GM23338 (cell line): Measurements from ENCODE around the gene NNAT. TPM values are rescaled to one million over a fixed set of nuclear protein-coding genes. Genes with fewer than 3 reads are reported as not detected.

ENCODE experiments used
- ATAC-seq: fragments of 200-7000 bp; cut with Tn5 transposase; 3 replicates; pipeline ENCODE4 v1.9.1; 2020
- DNase-seq: peaks from one replicate; pipeline ENCODE4 v3.0.0-alpha.2; 2015; ENCODE audit warnings: low spot score
- H2AFZ ChIP-seq: fragments of 200-600 bp; sonication (generic); 2 replicates; pipeline ENCODE4 v1.8.0; 2016; ENCODE audit warnings: antibody characterized with exemption, mild to moderate bottlenecking, moderate library complexity
- H3F3A ChIP-seq: fragments of 200-600 bp; sonication (generic); replicated peaks from 2 replicates; pipeline ENCODE4 v1.8.0; 2017; ENCODE audit warnings: antibody characterized with exemption, mixed run types, low read depth
- H3K27ac ChIP-seq: fragments of 200-600 bp; sonication (generic); 2 replicates; pipeline ENCODE4 v1.6.1; 2016; ENCODE audit warnings: low read depth
- H3K27me3 ChIP-seq: fragments of 200-600 bp; sonication (generic); 2 replicates; pipeline ENCODE4 v1.8.0; 2016; ENCODE audit warnings: mild to moderate bottlenecking, mixed run types, moderate library complexity; ENCODE audit not compliant: insufficient read depth
- H3K36me3 ChIP-seq: fragments of 200-600 bp; sonication (generic); 2 replicates; pipeline ENCODE4 v1.8.0; 2016; ENCODE audit warnings: mild to moderate bottlenecking; ENCODE audit not compliant: insufficient read depth
- H3K4me1 ChIP-seq: fragments of 200-600 bp; sonication (generic); 2 replicates; pipeline ENCODE4 v1.8.0; 2016; ENCODE audit warnings: mild to moderate bottlenecking, moderate library complexity; ENCODE audit not compliant: insufficient read depth
- H3K4me2 ChIP-seq: fragments of 200-600 bp; sonication (generic); 2 replicates; pipeline ENCODE4 v1.7.1; 2017; ENCODE audit warnings: mixed run types
- H3K4me3 ChIP-seq: fragments of 200-600 bp; sonication (generic); 2 replicates; pipeline ENCODE4 v1.6.1; 2016; ENCODE audit warnings: mixed run types
- H3K79me2 ChIP-seq: fragments of 200-600 bp; sonication (generic); replicated peaks from 2 replicates; pipeline ENCODE4 v1.8.0; 2017; ENCODE audit warnings: mild to moderate bottlenecking; ENCODE audit not compliant: insufficient read depth
- H3K9me2 ChIP-seq: fragments of 200-600 bp; sonication (generic); 2 replicates; pipeline ENCODE4 v1.8.0; 2017; ENCODE audit not compliant: insufficient read depth
- H4K20me1 ChIP-seq: fragments of 200-600 bp; sonication (generic); replicated peaks from 2 replicates; pipeline ENCODE4 v1.8.0; 2017; ENCODE audit warnings: mild to moderate bottlenecking; ENCODE audit not compliant: insufficient read depth
- H3K27ac Mint-ChIP-seq: 2 replicates; pipeline ENCODE4 v1.8.0; 2020; ENCODE audit warnings: inconsistent platforms, mild to moderate bottlenecking, moderate library complexity, mixed read lengths
- H3K27me3 Mint-ChIP-seq: 3 replicates; pipeline ENCODE4 v1.8.0; 2022; ENCODE audit warnings: low read depth, mild to moderate bottlenecking, moderate library complexity, mixed read lengths, inconsistent platforms; ENCODE audit not compliant: insufficient read depth, poor library complexity
- H3K36me3 Mint-ChIP-seq: 3 replicates; pipeline ENCODE4 v1.8.0; 2021; ENCODE audit warnings: low read depth, mild to moderate bottlenecking, inconsistent platforms, moderate library complexity, mixed read lengths
- H3K4me1 Mint-ChIP-seq: 3 replicates; pipeline ENCODE4 v1.8.0; 2020; ENCODE audit warnings: mild to moderate bottlenecking, inconsistent platforms, mixed read lengths
- H3K4me3 Mint-ChIP-seq: 3 replicates; pipeline ENCODE4 v1.8.0; 2021; ENCODE audit warnings: moderate library complexity, mild to moderate bottlenecking, inconsistent platforms, mixed read lengths
- H3K9me3 Mint-ChIP-seq: 3 replicates; pipeline ENCODE4 v1.8.0; 2020; ENCODE audit warnings: moderate library complexity, mild to moderate bottlenecking, inconsistent platforms, mixed read lengths
- CREB1 ChIP-seq: fragments of 250-450 bp; sonication (Bioruptor Pico); IDR thresholded peaks from 2 replicates; pipeline ENCODE4 v1.5.0; 2020; ENCODE audit warnings: low read depth, mild to moderate bottlenecking, moderate library complexity
- EZH2 ChIP-seq: fragments of 200-600 bp; sonication (generic); IDR thresholded peaks from one replicate; pipeline ENCODE4 v1.8.0; 2017; ENCODE audit warnings: antibody characterized with exemption, mild to moderate bottlenecking, low read depth; ENCODE audit not compliant: unreplicated experiment
- EZH2phosphoT487 ChIP-seq: fragments of 200-600 bp; sonication (generic); IDR thresholded peaks from one replicate; pipeline ENCODE4 v1.8.1; 2018; ENCODE audit warnings: antibody characterized with exemption; ENCODE audit not compliant: unreplicated experiment
- JUNB ChIP-seq: IDR thresholded peaks from one replicate; pipeline ENCODE4 v1.6.1; 2016; ENCODE audit warnings: antibody characterized with exemption; ENCODE audit not compliant: unreplicated experiment
- NANOG ChIP-seq: IDR thresholded peaks from 2 replicates; pipeline ENCODE4 v1.6.1; 2016; ENCODE audit warnings: antibody characterized with exemption, borderline replicate concordance
- POLR2AphosphoS5 ChIP-seq: IDR thresholded peaks from 2 replicates; pipeline ENCODE4 v1.6.1; 2016; ENCODE audit warnings: antibody characterized with exemption, low read depth
- STAT1 ChIP-seq: IDR thresholded peaks from one replicate; pipeline ENCODE4 v1.6.1; 2016; ENCODE audit warnings: antibody characterized with exemption; ENCODE audit not compliant: unreplicated experiment
- ZNF114 ChIP-seq: fragments of 250-450 bp; sonication (Bioruptor Pico); IDR thresholded peaks from 2 replicates; pipeline ENCODE4 v1.5.0; 2020; ENCODE audit warnings: mild to moderate bottlenecking, moderate library complexity
- ZNF331 ChIP-seq: fragments of 250-450 bp; sonication (Bioruptor Pico); IDR thresholded peaks from 2 replicates; pipeline ENCODE4 v1.5.0; 2020; ENCODE audit warnings: low read depth, mild to moderate bottlenecking, moderate library complexity
- polyA plus RNA-seq: library from polyadenylated mRNA; unstranded; fragments of >200 nt; fragmentation: Nextera tagmentation; extraction: Ambion mirVana; gene quantifications from 2 replicates; pipeline ENCODE4 v1.2.1, GENCODE V29; 2016
- total RNA-seq: library from RNA; depleted of rRNA; stranded (reverse); fragments of >200 nt; shearing (Covaris generic); gene quantifications from 2 replicates; pipeline ENCODE4 v1.2.3, GENCODE V29; 2014
- TF ChIP-seq, protein P1 (sequence below): IDR thresholded peaks from one replicate; pipeline ENCODE4 v1.6.1; 2018; ENCODE audit warnings: antibody characterized with exemption; ENCODE audit not compliant: unreplicated experiment
- TF ChIP-seq, protein P2 (sequence below), 2 experiments: fragments of 200-600 bp in 1 of 2; sonication (generic) in 1 of 2; conservative IDR thresholded peaks; 2 replicates each; pipeline versions ENCODE4 v1.5.1 to v1.6.1; 2016 to 2017; ENCODE audit warnings: antibody characterized with exemption in 2 of 2, low read depth in 2 of 2, mild to moderate bottlenecking in 2 of 2, moderate library complexity in 1 of 2
- TF ChIP-seq, protein P3 (sequence below): fragments of 250-450 bp; sonication (Bioruptor Pico); IDR thresholded peaks from 2 replicates; pipeline ENCODE4 v1.5.0; 2020; ENCODE audit warnings: mild to moderate bottlenecking, moderate library complexity
- TF ChIP-seq, protein P4 (sequence below): IDR thresholded peaks from 2 replicates; pipeline ENCODE4 v1.6.1; 2016; ENCODE audit warnings: antibody characterized with exemption

Gene NNAT
- total and polyA plus RNA-seq, 2 experiments from 2014 or later = 4.3 to 4.9 TPM

DNA sequence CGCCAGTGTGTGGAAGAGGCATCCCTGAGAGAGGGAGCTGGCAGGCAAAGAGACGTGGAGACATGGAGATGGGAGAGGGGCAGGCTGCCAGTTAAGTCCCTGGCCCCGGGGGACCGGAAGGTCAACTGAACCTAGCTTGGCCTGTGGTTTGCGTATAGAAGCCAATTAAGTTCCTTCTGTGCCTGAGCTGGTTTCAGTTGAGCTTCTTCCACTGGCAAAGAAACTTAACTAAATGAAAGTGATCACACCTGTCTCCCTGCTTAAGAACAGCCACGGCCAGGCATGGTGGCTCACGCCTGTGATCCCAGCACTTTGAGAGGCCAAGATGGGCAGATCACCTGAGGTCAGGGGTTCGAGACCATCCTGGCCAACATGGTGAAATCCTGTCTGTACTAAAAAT, 26.7 kb upstream of the NNAT start:
- Mint-ChIP-seq H3K27ac (no peak overlapping the region), H3K4me1 (no peaks in the 10 kb centered on the region), H3K9me3 (no peaks in the 10 kb centered on the region), H3K36me3 (no peaks in the 10 kb centered on the region; the same call in 1 of the 3 replicates), H3K27me3 (peaks cover 9% of the 10 kb centered on the region), H3K4me3 (no peak overlapping the region)
- H4K20me1 ChIP-seq = 0 out of 2 replicates have a peak, but pooled peaks cover 11% of the 10 kb centered on the region
- H3K27me3 ChIP-seq = no peaks in the 10 kb centered on the region
- H3F3A ChIP-seq = no peaks in the 10 kb centered on the region
- no peaks in the 10 kb centered on the region for H3K36me3 ChIP-seq
- no peak overlapping the region for H3K27ac ChIP-seq
- no peak overlapping the region for H3K4me3 ChIP-seq
- H2AFZ ChIP-seq = no peak overlapping the region
- 0 out of 2 replicates have a peak, but pooled peaks cover 3% of the 10 kb centered on the region for H3K9me2 ChIP-seq
- H3K4me2 ChIP-seq = no peak overlapping the region
- DNase-seq (no peak), ATAC-seq (no peak)
- no peak for TF ChIP-seq NANOG
- no peak for TF ChIP-seq ZNF114 (CRISPR knock-in tag)
- no peak for TF ChIP-seq CREB1 (CRISPR knock-in tag)
- TF ChIP-seq, protein P1, sequence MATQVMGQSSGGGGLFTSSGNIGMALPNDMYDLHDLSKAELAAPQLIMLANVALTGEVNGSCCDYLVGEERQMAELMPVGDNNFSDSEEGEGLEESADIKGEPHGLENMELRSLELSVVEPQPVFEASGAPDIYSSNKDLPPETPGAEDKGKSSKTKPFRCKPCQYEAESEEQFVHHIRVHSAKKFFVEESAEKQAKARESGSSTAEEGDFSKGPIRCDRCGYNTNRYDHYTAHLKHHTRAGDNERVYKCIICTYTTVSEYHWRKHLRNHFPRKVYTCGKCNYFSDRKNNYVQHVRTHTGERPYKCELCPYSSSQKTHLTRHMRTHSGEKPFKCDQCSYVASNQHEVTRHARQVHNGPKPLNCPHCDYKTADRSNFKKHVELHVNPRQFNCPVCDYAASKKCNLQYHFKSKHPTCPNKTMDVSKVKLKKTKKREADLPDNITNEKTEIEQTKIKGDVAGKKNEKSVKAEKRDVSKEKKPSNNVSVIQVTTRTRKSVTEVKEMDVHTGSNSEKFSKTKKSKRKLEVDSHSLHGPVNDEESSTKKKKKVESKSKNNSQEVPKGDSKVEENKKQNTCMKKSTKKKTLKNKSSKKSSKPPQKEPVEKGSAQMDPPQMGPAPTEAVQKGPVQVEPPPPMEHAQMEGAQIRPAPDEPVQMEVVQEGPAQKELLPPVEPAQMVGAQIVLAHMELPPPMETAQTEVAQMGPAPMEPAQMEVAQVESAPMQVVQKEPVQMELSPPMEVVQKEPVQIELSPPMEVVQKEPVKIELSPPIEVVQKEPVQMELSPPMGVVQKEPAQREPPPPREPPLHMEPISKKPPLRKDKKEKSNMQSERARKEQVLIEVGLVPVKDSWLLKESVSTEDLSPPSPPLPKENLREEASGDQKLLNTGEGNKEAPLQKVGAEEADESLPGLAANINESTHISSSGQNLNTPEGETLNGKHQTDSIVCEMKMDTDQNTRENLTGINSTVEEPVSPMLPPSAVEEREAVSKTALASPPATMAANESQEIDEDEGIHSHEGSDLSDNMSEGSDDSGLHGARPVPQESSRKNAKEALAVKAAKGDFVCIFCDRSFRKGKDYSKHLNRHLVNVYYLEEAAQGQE = no peak
- no peak for TF ChIP-seq EZH2
- TF ChIP-seq POLR2AphosphoS5 = no peak
- TF ChIP-seq, protein P2, sequence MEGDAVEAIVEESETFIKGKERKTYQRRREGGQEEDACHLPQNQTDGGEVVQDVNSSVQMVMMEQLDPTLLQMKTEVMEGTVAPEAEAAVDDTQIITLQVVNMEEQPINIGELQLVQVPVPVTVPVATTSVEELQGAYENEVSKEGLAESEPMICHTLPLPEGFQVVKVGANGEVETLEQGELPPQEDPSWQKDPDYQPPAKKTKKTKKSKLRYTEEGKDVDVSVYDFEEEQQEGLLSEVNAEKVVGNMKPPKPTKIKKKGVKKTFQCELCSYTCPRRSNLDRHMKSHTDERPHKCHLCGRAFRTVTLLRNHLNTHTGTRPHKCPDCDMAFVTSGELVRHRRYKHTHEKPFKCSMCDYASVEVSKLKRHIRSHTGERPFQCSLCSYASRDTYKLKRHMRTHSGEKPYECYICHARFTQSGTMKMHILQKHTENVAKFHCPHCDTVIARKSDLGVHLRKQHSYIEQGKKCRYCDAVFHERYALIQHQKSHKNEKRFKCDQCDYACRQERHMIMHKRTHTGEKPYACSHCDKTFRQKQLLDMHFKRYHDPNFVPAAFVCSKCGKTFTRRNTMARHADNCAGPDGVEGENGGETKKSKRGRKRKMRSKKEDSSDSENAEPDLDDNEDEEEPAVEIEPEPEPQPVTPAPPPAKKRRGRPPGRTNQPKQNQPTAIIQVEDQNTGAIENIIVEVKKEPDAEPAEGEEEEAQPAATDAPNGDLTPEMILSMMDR (conservative IDR thresholded peaks at IDR 0.05; ENCODE audit: low read depth in 2 of 2) = no peak
- TF ChIP-seq, protein P3, sequence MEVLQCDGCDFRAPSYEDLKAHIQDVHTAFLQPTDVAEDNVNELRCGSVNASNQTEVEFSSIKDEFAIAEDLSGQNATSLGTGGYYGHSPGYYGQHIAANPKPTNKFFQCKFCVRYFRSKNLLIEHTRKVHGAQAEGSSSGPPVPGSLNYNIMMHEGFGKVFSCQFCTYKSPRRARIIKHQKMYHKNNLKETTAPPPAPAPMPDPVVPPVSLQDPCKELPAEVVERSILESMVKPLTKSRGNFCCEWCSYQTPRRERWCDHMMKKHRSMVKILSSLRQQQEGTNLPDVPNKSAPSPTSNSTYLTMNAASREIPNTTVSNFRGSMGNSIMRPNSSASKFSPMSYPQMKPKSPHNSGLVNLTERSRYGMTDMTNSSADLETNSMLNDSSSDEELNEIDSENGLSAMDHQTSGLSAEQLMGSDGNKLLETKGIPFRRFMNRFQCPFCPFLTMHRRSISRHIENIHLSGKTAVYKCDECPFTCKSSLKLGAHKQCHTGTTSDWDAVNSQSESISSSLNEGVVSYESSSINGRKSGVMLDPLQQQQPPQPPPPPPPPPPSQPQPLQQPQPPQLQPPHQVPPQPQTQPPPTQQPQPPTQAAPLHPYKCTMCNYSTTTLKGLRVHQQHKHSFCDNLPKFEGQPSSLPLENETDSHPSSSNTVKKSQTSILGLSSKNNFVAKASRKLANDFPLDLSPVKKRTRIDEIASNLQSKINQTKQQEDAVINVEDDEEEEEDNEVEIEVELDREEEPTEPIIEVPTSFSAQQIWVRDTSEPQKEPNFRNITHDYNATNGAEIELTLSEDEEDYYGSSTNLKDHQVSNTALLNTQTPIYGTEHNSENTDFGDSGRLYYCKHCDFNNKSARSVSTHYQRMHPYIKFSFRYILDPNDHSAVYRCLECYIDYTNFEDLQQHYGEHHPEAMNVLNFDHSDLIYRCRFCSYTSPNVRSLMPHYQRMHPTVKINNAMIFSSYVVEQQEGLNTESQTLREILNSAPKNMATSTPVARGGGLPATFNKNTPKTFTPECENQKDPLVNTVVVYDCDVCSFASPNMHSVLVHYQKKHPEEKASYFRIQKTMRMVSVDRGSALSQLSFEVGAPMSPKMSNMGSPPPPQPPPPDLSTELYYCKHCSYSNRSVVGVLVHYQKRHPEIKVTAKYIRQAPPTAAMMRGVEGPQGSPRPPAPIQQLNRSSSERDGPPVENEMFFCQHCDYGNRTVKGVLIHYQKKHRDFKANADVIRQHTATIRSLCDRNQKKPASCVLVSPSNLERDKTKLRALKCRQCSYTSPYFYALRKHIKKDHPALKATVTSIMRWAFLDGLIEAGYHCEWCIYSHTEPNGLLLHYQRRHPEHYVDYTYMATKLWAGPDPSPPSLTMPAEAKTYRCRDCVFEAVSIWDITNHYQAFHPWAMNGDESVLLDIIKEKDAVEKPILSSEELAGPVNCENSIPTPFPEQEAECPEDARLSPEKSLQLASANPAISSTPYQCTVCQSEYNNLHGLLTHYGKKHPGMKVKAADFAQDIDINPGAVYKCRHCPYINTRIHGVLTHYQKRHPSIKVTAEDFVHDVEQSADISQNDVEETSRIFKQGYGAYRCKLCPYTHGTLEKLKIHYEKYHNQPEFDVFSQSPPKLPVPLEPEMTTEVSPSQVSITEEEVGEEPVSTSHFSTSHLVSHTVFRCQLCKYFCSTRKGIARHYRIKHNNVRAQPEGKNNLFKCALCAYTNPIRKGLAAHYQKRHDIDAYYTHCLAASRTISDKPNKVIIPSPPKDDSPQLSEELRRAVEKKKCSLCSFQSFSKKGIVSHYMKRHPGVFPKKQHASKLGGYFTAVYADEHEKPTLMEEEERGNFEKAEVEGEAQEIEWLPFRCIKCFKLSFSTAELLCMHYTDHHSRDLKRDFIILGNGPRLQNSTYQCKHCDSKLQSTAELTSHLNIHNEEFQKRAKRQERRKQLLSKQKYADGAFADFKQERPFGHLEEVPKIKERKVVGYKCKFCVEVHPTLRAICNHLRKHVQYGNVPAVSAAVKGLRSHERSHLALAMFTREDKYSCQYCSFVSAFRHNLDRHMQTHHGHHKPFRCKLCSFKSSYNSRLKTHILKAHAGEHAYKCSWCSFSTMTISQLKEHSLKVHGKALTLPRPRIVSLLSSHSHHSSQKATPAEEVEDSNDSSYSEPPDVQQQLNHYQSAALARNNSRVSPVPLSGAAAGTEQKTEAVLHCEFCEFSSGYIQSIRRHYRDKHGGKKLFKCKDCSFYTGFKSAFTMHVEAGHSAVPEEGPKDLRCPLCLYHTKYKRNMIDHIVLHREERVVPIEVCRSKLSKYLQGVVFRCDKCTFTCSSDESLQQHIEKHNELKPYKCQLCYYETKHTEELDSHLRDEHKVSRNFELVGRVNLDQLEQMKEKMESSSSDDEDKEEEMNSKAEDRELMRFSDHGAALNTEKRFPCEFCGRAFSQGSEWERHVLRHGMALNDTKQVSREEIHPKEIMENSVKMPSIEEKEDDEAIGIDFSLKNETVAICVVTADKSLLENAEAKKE = no peak
- TF ChIP-seq ZNF331 = no peak
- TF ChIP-seq JUNB = no peak
- no peak for TF ChIP-seq STAT1
- TF ChIP-seq, protein P4, sequence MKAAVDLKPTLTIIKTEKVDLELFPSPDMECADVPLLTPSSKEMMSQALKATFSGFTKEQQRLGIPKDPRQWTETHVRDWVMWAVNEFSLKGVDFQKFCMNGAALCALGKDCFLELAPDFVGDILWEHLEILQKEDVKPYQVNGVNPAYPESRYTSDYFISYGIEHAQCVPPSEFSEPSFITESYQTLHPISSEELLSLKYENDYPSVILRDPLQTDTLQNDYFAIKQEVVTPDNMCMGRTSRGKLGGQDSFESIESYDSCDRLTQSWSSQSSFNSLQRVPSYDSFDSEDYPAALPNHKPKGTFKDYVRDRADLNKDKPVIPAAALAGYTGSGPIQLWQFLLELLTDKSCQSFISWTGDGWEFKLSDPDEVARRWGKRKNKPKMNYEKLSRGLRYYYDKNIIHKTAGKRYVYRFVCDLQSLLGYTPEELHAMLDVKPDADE = no peak
- TF ChIP-seq EZH2phosphoT487 = no peak
- no peaks in the 10 kb centered on the region for H3K4me1 ChIP-seq
- H3K79me2 ChIP-seq = no peaks in the 10 kb centered on the region
